Trophoblast cell (in vitro differentiated cells and primary cell): Measurements from ENCODE around the gene SSBP3.

Experiments used
- DNase-seq, 2 donors: peaks; one replicate each; pipeline ENCODE4 v3.0.0-alpha.2; 2016
- H2AFZ ChIP-seq: 2 replicates; pipeline ENCODE4 v1.6.1; 2013; ENCODE audit warnings: low read length, moderate library complexity, mild to moderate bottlenecking; ENCODE audit not compliant: insufficient read depth, poor library complexity
- H2AK5ac ChIP-seq: 2 replicates; pipeline ENCODE4 v1.6.1; 2013; ENCODE audit warnings: mild to moderate bottlenecking, low read length
- H2BK120ac ChIP-seq: 2 replicates; pipeline ENCODE4 v1.6.1; 2013; ENCODE audit warnings: low read length, mild to moderate bottlenecking, moderate library complexity; ENCODE audit not compliant: insufficient read depth, poor library complexity
- H2BK12ac ChIP-seq: 2 replicates; pipeline ENCODE4 v1.6.1; 2013; ENCODE audit warnings: mild to moderate bottlenecking, low read length, moderate library complexity
- H2BK5ac ChIP-seq: 2 replicates; pipeline ENCODE4 v1.6.1; 2013; ENCODE audit warnings: low read length, low read depth, moderate library complexity, mild to moderate bottlenecking; ENCODE audit not compliant: poor library complexity
- H3K14ac ChIP-seq: 2 replicates; pipeline ENCODE4 v1.6.1; 2013; ENCODE audit warnings: mild to moderate bottlenecking, low read length
- H3K18ac ChIP-seq: 2 replicates; pipeline ENCODE4 v1.6.1; 2013; ENCODE audit warnings: mild to moderate bottlenecking, low read length
- H3K23ac ChIP-seq: 2 replicates; pipeline ENCODE4 v1.6.1; 2013; ENCODE audit warnings: low read length
- H3K27ac ChIP-seq: 2 replicates; pipeline ENCODE4 v1.5.1; 2013; ENCODE audit warnings: low read depth, mild to moderate bottlenecking, inconsistent platforms, low read length, moderate library complexity
- H3K27me3 ChIP-seq: 2 replicates; pipeline ENCODE4 v1.6.1; 2013; ENCODE audit warnings: inconsistent platforms, mild to moderate bottlenecking, low read length, moderate library complexity; ENCODE audit not compliant: insufficient read depth
- H3K36me3 ChIP-seq, 2 experiments: 1 replicate in 1 of 2; 2 replicates in 1 of 2; pipeline ENCODE4 v1.6.1; 2013; ENCODE audit warnings: low read length in 2 of 2, mild to moderate bottlenecking in 2 of 2, moderate library complexity in 1 of 2; ENCODE audit not compliant: insufficient read depth in 2 of 2, control insufficient read depth in 1 of 2
- H3K4ac ChIP-seq: 2 replicates; pipeline ENCODE4 v1.6.1; 2013; ENCODE audit warnings: low read depth, mild to moderate bottlenecking, low read length, moderate library complexity
- H3K4me1 ChIP-seq, 2 experiments: 1 replicate in 1 of 2; 2 replicates in 1 of 2; pipeline ENCODE4 v1.6.1; 2013; ENCODE audit warnings: low read length in 2 of 2, mild to moderate bottlenecking in 2 of 2, moderate library complexity in 1 of 2; ENCODE audit not compliant: insufficient read depth in 2 of 2, control insufficient read depth in 1 of 2
- H3K4me2 ChIP-seq: 2 replicates; pipeline ENCODE4 v1.6.1; 2013; ENCODE audit warnings: inconsistent platforms, mild to moderate bottlenecking, low read length, moderate library complexity
- H3K4me3 ChIP-seq: 2 replicates; pipeline ENCODE4 v1.5.1; 2013; ENCODE audit warnings: mild to moderate bottlenecking, low read depth, low read length, inconsistent platforms
- H3K79me1 ChIP-seq: one replicate; pipeline ENCODE4 v1.6.1; 2013; ENCODE audit warnings: low read length
- H3K79me2 ChIP-seq: 2 replicates; pipeline ENCODE4 v1.6.1; 2013; ENCODE audit warnings: low read length, mild to moderate bottlenecking; ENCODE audit not compliant: control insufficient read depth, insufficient read depth, poor library complexity
- H3K9ac ChIP-seq: 2 replicates; pipeline ENCODE4 v1.6.1; 2013; ENCODE audit warnings: mild to moderate bottlenecking, low read length
- H3K9me3 ChIP-seq: 2 replicates; pipeline ENCODE4 v1.6.1; 2013; ENCODE audit warnings: low read depth, mild to moderate bottlenecking, control low read depth, inconsistent platforms, low read length; ENCODE audit not compliant: insufficient read depth
- H4K12ac ChIP-seq: 2 replicates; pipeline ENCODE4 v1.6.1; 2013; ENCODE audit warnings: low read depth, mild to moderate bottlenecking, low read length, moderate library complexity
- H4K8ac ChIP-seq: 2 replicates; pipeline ENCODE4 v1.6.1; 2013; ENCODE audit warnings: low read depth, mild to moderate bottlenecking, low read length, moderate library complexity
- H4K91ac ChIP-seq: one replicate; pipeline ENCODE4 v1.6.1; 2013; ENCODE audit warnings: low read depth, mild to moderate bottlenecking, low read length, moderate library complexity
- WGBS: extraction: QIAGEN DNeasy Blood & Tissue Kit; methylation state at CpG from one replicate; pipeline ENCODE4 v1.1.7; 2013; ENCODE audit warnings: missing lambda C conversion rate; ENCODE audit not compliant: insufficient read length, insufficient coverage; ENCODE audit errors: extremely low coverage; 5-methylcytosine and 5-hydroxymethylcytosine counted together

SSBP3 gene

DNA sequence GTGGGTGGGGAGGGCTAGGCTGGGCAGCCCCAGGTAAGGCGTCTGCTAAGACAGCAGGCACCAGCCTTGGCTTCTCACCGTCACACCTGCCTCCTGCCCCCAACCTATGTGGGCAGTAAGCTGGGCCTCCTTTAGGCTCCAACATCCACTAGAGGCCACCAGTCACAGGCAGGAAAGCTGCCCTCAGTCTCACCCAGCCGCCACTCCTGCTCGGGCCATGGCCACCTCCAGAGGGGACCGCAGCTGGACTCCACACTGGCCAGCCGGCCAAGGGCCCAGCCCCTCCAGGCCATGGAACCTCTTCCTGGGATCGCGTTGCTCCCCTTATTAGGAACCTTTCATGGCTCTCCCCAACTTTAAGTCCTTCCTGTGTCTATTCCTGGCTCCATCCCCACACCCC lies 131.7 kb downstream of the SSBP3 start:
- H3K4me1 ChIP-seq, result peaks cover 18 to 30% of the 10 kb centered on the region in 2 experiments
- no peaks in the 10 kb centered on the region for H3K79me2 ChIP-seq
- no CpG with 5 or more reads among the region's 8 CpGs for WGBS
- no peak overlapping the region for H4K12ac ChIP-seq
- no peak overlapping the region for H4K91ac ChIP-seq
- H3K18ac ChIP-seq, result no peak overlapping the region
- H3K14ac ChIP-seq, result no peak overlapping the region
- H3K9ac ChIP-seq, result no peak overlapping the region
- H2BK5ac ChIP-seq, result no peak overlapping the region
- H3K23ac ChIP-seq, result no peak overlapping the region
- peak overlapping the region; percentile 10 for H3K4ac ChIP-seq
- DNase-seq, result no peak
- H2BK12ac ChIP-seq, result no peak overlapping the region
- H4K8ac ChIP-seq, result no peak overlapping the region
- peaks cover 19 to 20% of the 10 kb centered on the region in 2 experiments for H3K36me3 ChIP-seq
- H3K27me3 ChIP-seq, result no peaks in the 10 kb centered on the region
- peaks cover 3% of the 10 kb centered on the region for H3K9me3 ChIP-seq
- H3K27ac ChIP-seq, result no peak overlapping the region
- no peak overlapping the region for H2AFZ ChIP-seq
- H3K4me3 ChIP-seq, result no peak overlapping the region
- H2AK5ac ChIP-seq, result no peak overlapping the region
- H3K79me1 ChIP-seq, result peaks cover 7% of the 10 kb centered on the region
- no peak overlapping the region for H3K4me2 ChIP-seq
- no peak overlapping the region for H2BK120ac ChIP-seq

DNA sequence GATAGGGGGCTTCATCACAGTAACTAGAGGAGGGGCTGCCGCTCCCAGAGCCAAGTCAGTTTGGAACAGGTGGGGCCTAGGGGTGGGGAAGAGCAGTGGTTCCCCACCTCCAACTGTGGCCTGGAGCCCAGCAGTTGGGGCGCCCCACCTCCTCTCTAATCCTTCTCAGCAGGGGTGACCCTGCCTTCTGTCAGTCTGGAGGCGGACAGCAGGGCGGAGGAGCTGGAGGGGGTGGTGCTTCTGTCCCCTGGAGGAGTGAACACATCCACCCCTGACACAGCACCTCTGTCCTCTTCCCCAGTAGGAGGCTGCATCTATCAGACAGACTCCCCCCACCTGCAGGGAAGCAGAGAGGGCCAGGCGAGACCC lies 132.4 kb downstream of the SSBP3 start:
- H3K27me3 ChIP-seq, result no peaks in the 10 kb centered on the region

DNA sequence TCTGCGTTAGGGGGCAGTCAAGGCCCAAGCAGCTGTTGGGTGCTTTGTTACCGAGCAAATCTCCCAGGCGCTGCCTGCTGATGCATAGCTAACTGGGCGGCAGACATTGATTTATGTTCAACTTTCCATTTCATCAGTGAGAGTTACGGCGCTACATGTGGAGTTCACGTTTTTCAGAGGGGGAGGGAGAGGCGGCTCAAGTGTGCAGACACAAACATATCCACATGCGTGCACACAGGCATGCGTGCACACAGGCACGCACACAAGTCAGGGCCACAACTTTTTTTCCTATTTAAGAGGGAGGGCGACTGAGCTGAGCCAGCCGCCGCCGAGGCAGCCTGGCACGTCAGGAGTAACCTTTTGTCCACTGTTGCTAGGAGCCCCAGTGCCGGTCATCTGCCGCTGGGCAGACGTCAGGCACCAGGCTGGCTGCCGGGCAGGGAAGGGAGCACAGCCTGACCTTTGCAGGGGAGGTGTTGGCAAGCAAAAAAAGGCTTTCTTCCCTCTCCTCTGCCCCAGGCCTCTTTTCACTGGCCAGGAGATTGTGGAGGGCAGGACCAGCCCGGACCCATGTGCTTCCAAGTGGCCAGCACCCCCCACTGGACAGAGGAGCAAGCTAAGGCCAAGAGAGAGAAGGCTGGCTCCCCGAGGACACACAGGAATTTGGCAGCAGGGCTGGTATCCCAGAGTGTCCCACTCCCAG lies 133.0 kb downstream of the SSBP3 start:
- DNase-seq, result peak in 1 of 2 donors; percentile 21
- H3K14ac ChIP-seq, result peak overlapping the region; percentile 7
- no peak overlapping the region for H3K23ac ChIP-seq
- peak overlapping the region; percentile 26 for H3K18ac ChIP-seq
- H2BK12ac ChIP-seq, result no peak overlapping the region
- WGBS, result no CpG with 5 or more reads among the region's 22 CpGs
- no peak overlapping the region for H4K12ac ChIP-seq
- peaks cover 12 to 13% of the 10 kb centered on the region in 2 experiments for H3K36me3 ChIP-seq
- no peak overlapping the region for H2BK5ac ChIP-seq
- no peak overlapping the region for H3K4ac ChIP-seq
- no peak overlapping the region for H2AFZ ChIP-seq
- peaks cover 3% of the 10 kb centered on the region for H3K9me3 ChIP-seq
- H3K27ac ChIP-seq, result peak overlapping the region; percentile 33
- H3K9ac ChIP-seq, result no peak overlapping the region
- no peak overlapping the region for H4K91ac ChIP-seq
- H3K79me2 ChIP-seq, result no peaks in the 10 kb centered on the region
- H2AK5ac ChIP-seq, result no peak overlapping the region
- peaks cover 17 to 23% of the 10 kb centered on the region in 2 experiments for H3K4me1 ChIP-seq
- H3K79me1 ChIP-seq, result peaks cover 4% of the 10 kb centered on the region
- H3K4me2 ChIP-seq, result no peak overlapping the region
- no peak overlapping the region for H3K4me3 ChIP-seq
- H4K8ac ChIP-seq, result no peak overlapping the region
- no peaks in the 10 kb centered on the region for H3K27me3 ChIP-seq
- no peak overlapping the region for H2BK120ac ChIP-seq

More for the DNA sequence above, 132.4 kb downstream of the SSBP3 start:
- Histone ChIP-seq H3K79me2 (no peaks in the 10 kb centered on the region), H3K9me3 (peaks cover 3% of the 10 kb centered on the region), H3K4me3 (no peak overlapping the region), H3K9ac (no peak overlapping the region), H3K14ac (no peak overlapping the region), H3K18ac (peak overlapping the region; percentile 5), H3K36me3 (peaks cover 13 to 17% of the 10 kb centered on the region in 2 experiments), H2BK12ac (no peak overlapping the region), H4K8ac (no peak overlapping the region), H3K4me2 (no peak overlapping the region), H3K79me1 (peaks cover 5% of the 10 kb centered on the region), H2BK5ac (no peak overlapping the region), H2AFZ (no peak overlapping the region), H3K27ac (no peak overlapping the region), H2BK120ac (no peak overlapping the region), H4K12ac (no peak overlapping the region), H3K4ac (no peak overlapping the region), H2AK5ac (no peak overlapping the region), H3K23ac (no peak overlapping the region), H3K4me1 (peaks cover 17 to 23% of the 10 kb centered on the region in 2 experiments), H4K91ac (no peak overlapping the region)
- no peak for DNase-seq
- no CpG with 5 or more reads among the region's 5 CpGs for WGBS

DNA sequence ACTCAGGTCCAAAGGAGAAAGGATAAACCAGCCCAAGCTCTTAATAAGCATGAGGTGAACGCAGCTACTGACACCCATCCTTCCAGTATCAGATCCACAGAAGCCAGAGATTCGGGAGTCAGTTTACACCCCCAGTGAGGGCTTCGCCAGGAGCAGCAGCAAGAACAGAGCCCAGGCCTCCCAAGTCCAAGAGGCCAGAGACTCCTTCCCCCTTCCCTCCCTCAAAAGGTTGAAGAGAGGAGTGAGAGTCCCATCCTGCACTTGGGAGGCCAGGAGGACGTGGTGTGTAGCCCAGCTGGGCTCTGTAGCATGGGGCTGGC lies 133.5 kb downstream of the SSBP3 start:
- Histone ChIP-seq H4K12ac (no peak overlapping the region), H3K27me3 (no peaks in the 10 kb centered on the region), H3K4me1 (peaks cover 17 to 23% of the 10 kb centered on the region in 2 experiments), H3K36me3 (peaks cover 12 to 14% of the 10 kb centered on the region in 2 experiments), H3K9me3 (peaks cover 3% of the 10 kb centered on the region), H3K79me2 (no peaks in the 10 kb centered on the region), H2BK5ac (peak overlapping the region; percentile 26), H2AFZ (no peak overlapping the region), H2BK12ac (no peak overlapping the region), H3K14ac (no peak overlapping the region), H4K91ac (no peak overlapping the region), H3K79me1 (peaks cover 4% of the 10 kb centered on the region), H3K4ac (no peak overlapping the region), H3K27ac (peak overlapping the region; percentile 19), H3K18ac (no peak overlapping the region), H2AK5ac (no peak overlapping the region), H3K23ac (no peak overlapping the region), H3K4me2 (peak overlapping the region; percentile 16), H4K8ac (no peak overlapping the region), H3K9ac (no peak overlapping the region), H2BK120ac (no peak overlapping the region), H3K4me3 (no peak overlapping the region)
- WGBS, result no CpG with 5 or more reads among the region's 4 CpGs
- no peak for DNase-seq
